NCI-H2196 treated with DMSO at 0.1 percent for 48 hours (cell line): ENCODE results near the gene KCNQ5.
"Not testable (repeated sequence)": the region's sequence is repeated elsewhere in the genome, so short reads cannot be mapped to it uniquely, and the experiment has no call there.

Source experiments
- DNase-seq: peaks from one replicate; lab custom pipeline; 2025; ENCODE audit not compliant: unreplicated experiment; lab: John Stamatoyannopoulos, UW

KCNQ5 gene

DNA sequence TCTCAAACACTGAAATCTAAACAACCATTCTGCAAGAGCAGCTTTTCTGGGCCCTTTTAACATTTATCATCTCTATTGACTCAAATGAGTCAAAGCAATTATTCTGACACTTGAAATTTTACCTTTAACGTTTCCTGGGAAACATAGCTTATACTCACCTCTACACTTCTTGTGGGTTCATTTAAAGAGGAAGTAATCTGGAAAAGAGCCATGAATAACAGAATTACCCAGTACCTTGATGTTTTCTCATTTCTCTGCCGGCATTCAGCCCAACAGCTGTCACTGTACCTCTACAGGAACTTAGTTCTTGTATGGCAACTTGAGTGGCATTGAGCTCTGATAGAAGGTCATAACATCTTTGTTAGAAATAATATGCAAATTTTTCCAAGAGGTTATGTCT is 272.2 kb downstream of the KCNQ5 start:
- DNase-seq, result no peak

GRCh38 chr6:72898313-72898712 is 276.4 kb downstream of the KCNQ5 start:
- not testable (repeated sequence) for DNase-seq

- no peak for DNase-seq
Measured at GRCh38 chr6:72905705-72906478, 284.0 kb downstream of the KCNQ5 start.

- DNase-seq, result no peak
Measured at GRCh38 chr6:72911463-72912155, 289.7 kb downstream of the KCNQ5 start.

GRCh38 chr6:72913797-72914196 is 291.9 kb downstream of the KCNQ5 start:
- no peak for DNase-seq

DNA sequence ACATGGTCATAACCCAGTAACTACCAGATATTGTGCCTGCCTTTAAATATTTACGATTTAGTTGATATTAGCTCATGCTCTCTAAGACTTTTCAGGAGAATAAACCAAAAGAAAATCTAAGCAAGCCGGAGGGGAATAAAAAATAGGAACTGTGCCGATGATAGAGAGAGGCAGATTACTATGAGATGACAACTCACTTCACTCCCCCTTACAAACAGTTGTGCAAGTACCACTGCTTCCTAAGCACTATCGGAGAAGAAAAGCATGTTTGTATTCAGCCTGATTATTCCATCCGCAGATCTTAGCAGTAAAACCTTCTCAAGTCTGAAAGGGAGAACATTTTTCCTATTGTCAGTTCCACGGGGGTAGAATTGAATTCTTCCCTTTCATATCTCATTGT is 294.4 kb downstream of the KCNQ5 start:
- no peak for DNase-seq

DNA sequence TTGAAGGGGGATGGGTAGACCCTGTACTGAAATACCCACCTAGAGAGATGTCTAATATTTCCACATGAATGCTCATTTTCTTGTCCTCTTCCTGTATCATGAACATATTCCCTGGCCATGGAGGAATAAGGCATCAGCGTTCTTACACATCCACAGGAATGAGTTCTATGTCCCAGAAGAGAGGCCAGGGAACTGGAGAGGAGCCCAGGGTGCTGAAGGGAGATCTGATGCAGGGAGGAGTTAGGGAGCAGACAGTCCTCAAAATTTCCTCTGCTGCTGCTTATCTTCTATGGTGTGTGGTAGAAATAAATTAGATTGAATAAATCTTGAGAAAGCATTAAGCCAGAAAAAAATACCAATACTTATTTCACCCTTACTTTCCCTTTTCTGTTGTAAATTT is 295.0 kb downstream of the KCNQ5 start:
- no peak for DNase-seq

DNA sequence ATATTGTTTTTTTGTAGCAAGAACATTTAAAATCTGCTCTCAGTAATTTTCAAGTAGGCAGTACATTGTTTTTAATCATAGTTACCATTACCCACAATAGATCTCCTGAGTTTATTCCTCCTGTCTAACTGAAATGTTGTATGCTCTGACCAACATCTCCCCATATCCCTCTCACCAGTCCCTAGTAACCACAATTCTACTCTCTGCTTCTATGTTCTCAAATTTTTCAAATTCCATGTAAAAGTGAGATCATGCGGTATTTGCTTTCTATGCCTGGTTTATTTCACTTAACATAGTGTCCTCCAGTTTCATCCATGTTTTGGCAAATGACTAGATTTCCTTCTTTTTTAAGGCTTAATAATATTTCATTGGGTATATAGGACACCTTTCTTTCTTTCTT is 300.5 kb downstream of the KCNQ5 start:
- DNase-seq, result no peak

GRCh38 chr6:72925136-72925535 is 303.3 kb downstream of the KCNQ5 start:
- DNase-seq, result no peak

DNA sequence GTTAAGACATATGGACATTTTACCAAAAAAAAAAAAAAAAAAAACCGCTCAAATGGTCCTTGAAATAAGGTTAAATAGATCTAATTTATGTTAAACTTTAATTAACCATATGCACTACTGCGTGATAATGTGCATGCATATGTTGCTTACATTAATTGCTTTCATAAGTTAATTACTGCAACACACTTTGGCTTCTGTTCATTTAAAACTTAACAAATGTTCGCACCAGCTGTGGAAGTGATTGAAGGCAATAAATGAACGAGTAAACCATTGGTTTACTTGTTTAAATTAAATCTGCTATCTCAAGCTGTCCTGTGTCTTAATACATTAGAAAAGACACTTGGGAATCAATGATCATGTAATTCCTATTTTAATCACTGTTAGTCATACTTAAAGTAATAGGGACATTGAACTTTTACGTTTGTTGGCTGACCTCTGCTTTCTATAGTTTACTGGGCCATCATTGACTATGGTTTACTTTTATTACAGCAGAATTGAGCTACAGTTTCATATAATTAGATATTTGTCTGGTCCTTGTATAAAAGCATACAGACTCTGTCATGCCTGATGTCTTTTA is 308.8 kb downstream of the KCNQ5 start:
- DNase-seq, result no peak

- DNase-seq, result no peak
Measured at GRCh38 chr6:72931325-72931887, 309.5 kb downstream of the KCNQ5 start.

DNA sequence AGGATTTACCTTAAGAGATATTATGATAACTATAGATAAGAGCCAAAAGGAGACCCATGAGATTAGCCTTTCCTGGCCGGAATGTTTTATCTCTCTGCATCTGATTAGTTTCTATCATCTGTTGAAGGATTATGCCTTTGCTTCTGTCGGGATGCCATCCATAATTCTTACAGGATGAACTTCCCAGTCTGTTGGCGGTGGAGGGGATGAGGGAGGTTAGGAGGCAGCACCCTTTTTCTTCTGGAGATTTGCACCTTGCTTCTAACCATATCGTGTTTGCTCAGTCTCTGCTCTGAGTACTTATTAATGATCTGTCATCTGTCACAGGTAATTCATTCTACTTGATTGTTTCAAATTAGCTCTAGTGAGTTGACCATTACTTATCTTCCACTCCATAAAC is 311.4 kb downstream of the KCNQ5 start:
- no peak for DNase-seq

DNA sequence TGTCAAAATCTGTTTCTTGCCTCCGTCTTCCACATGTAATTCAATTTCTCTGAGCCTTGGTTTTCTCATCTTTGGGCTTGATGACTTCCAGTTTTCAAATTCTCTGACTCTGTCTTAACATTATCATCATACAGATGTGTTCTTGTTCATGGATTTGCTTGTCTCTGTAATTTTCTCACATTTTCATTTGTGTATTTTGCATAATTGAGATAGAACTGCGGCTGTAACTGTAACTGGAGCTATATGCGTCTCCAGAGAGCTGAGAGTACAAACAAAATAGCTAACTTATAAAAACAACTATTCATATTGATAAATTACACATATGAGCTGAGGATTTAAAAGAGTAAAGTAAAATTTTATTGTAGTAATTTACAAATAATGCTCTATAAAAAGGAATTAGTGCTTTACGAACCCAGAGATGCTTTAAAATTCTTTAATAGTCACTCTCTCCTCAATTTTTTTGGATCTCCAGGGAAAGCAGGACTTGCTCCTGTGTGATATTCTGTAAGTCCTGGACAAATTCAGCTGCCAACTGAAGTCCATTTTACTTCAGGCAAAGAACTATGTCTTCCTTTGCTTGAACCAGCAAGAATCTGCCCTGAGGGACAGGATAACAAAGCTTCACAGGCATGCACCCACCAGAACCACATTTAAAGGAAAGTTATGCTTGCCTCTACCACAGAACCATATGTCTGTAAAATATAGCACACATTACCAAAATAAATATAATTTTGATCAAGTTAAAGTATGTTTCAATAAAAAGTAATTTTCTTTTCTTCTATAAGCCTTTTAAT is 315.1 kb downstream of the KCNQ5 start:
- no peak for DNase-seq

DNA sequence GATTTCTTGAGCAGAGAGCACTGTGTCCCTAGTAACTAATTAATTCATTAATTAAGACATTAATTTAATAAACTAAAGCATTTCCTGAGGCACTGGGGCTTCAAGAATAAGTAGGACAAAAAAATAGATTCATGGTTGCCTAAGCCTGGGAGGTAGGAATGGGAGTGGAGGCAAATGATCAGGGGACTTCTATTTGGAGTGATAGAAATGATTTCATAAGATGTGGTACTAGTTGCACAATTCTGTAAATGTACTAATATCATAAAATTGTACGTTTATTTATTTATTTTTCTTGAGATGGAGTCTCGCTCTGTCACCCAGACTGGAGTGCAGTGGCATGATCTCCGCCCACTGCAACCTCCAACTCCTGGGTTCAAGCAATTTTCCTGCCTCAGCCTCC is 316.2 kb downstream of the KCNQ5 start:
- no peak for DNase-seq

DNA sequence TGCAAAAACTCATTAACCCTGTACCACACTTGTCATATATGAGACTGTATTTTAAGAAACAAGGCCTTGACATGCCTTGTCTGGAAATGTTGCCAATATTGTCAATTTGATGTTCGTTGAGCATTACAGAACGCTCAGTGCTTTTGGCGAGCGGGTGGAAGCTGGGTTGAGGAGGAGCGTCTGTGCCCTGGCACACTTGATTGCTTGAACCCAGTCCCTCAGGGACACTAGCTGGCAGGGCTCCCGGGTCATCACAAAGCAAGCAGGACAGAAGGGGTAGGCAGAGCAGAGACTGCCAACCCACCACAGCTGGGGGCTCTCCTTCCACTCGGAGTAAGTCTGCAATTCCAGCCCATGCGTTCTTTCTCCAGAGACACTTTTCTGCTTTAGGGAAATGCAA is 317.1 kb downstream of the KCNQ5 start:
- DNase-seq, result no peak

DNA sequence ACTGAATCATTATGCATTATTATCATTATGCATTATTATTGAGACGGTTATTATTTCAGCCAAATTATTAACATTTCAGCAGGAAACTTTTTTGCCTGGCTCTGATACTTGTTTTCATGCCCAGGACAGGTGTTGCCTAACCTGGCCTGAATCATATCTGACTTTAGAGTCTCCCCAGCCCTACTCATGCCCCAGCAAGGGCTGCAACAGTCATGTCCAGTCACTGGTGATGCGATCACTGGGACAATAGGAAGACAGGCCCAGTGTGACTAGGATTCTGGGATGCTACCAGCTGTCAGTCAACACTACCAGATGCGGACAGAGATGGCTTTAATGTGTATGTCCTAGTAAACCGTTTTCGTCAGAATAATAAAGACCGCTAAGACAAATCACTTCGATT is 318.4 kb downstream of the KCNQ5 start:
- DNase-seq, result no peak

DNA sequence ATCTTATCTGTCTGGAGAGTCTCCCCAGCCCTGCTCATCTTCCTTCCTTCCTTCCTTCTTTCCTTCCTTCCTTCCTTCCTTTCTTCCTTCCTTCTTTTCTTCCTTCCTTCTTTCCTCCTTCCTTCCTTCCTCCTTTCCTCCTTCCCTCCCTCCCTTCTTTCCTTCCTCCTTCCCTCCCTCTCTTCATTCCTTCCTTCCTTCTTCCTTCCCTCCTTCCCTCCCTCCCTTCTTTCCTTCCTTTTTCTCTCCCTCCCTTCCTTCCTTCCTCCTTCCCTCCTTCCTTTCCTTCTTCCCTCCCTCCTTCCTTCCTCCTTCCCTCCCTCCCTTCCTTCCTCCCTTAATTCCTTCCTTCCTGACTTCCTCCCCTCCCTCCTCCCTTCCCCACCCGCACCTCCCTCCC is 319.4 kb downstream of the KCNQ5 start:
- no peak for DNase-seq

- peak; percentile 23 for DNase-seq
Measured at GRCh38 chr6:72941751-72942150, 319.9 kb downstream of the KCNQ5 start.

DNA sequence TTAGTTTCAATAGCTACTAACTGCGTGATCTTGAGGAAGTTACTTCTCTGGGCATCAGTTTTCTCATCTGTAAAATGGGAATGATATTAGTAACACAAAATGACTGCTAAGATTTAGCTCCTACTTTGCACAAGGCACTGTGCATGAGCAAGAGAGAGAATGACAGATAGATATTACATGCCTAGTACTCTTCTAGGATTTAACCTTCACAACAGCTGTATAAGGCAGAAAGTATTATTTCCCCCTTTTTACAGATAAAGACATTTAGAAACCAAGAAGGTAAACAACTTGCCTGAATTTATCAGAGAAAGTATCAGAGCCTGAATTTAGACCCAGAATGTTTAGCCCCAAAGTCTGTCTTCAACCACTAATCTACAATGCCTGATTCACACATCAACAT is 321.8 kb downstream of the KCNQ5 start:
- no peak for DNase-seq

DNA sequence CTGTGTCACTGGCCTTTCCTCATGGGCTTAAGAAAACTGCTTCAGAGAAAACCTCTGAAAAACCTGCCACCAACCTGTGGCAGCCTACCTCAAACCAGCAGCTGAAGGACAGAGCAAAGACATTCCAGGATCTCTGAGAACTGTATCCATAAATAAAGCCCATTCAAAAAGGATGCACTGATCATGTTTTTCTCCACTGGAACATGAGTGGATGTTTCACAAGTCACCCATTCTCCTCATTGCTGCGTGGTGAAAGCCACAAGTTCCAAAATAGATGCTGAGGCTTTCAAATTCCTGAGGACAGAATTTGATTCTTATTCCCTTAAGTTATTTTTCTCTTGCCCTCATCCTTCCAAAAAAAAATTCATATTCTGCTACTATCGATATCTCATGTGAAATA is 322.8 kb downstream of the KCNQ5 start:
- DNase-seq, result no peak

DNA sequence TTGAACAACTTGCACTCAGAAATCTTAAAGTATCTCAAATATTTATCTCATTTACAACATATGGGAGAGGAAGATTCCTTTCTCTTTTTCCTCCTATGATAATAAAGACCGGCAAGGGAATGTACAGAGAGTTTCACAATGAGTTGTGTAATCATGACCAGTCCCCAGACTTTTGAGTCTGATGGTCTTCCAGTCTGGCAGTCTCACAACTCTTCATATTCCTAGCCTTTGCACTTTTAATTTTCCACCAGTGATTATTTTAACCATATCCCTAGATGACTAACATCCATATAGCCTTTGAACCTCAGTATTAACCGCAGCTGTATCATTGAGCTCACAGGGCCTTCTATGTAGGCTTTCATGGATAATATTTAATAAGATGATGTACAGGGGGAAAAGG is 324.9 kb downstream of the KCNQ5 start:
- no peak for DNase-seq
